Endodermal cell (in vitro differentiated cells): ENCODE results near the gene MYBBP1A. TPM values are rescaled to one million over a fixed set of nuclear protein-coding genes. Genes with fewer than 3 reads are reported as not detected.

Experiments used
- DNase-seq: peaks from one replicate; pipeline ENCODE4 v3.0.0-alpha.2; 2017
- H3K27ac ChIP-seq: 2 replicates; pipeline ENCODE4 v1.5.1; 2013; ENCODE audit warnings: mild to moderate bottlenecking, low read depth, low read length, moderate library complexity
- H3K27me3 ChIP-seq: 2 replicates; pipeline ENCODE4 v1.6.1; 2013; ENCODE audit warnings: mild to moderate bottlenecking, low read length, moderate library complexity; ENCODE audit not compliant: insufficient read depth, control insufficient read depth, poor library complexity, severe bottlenecking
- H3K36me3 ChIP-seq: 2 replicates; pipeline ENCODE4 v1.7.0; 2013; ENCODE audit warnings: mild to moderate bottlenecking, low read length, moderate library complexity; ENCODE audit not compliant: control insufficient read depth, insufficient read depth
- H3K4me1 ChIP-seq: one replicate; pipeline ENCODE4 v1.7.0; 2013; ENCODE audit warnings: low read length; ENCODE audit not compliant: control insufficient read depth, insufficient read depth
- H3K4me3 ChIP-seq: 2 replicates; pipeline ENCODE4 v1.5.1; 2013; ENCODE audit warnings: mild to moderate bottlenecking, low read length, moderate library complexity
- H3K9ac ChIP-seq: 2 replicates; pipeline ENCODE4 v1.6.1; 2013; ENCODE audit warnings: mild to moderate bottlenecking, low read length, moderate library complexity; ENCODE audit not compliant: poor library complexity, severe bottlenecking; ENCODE audit errors: extremely low read depth
- H3K9me3 ChIP-seq: 2 replicates; pipeline ENCODE4 v1.6.1; 2013; ENCODE audit warnings: mild to moderate bottlenecking, low read length, moderate library complexity; ENCODE audit not compliant: control insufficient read depth
- H3K27ac Mint-ChIP-seq: 2 replicates; pipeline ENCODE4 v1.8.0; 2020; ENCODE audit warnings: mixed read lengths
- H3K27me3 Mint-ChIP-seq: 2 replicates; pipeline ENCODE4 v1.8.0; 2021; ENCODE audit warnings: mild to moderate bottlenecking, mixed read lengths; ENCODE audit not compliant: insufficient read depth
- H3K36me3 Mint-ChIP-seq: 2 replicates; pipeline ENCODE4 v1.8.0; 2020; ENCODE audit warnings: low read depth, mixed read lengths
- H3K4me1 Mint-ChIP-seq: 2 replicates; pipeline ENCODE4 v1.8.0; 2020; ENCODE audit warnings: mixed read lengths
- H3K4me3 Mint-ChIP-seq: 2 replicates; pipeline ENCODE4 v1.8.0; 2020; ENCODE audit warnings: mild to moderate bottlenecking, moderate library complexity, mixed read lengths
- H3K9me3 Mint-ChIP-seq: 2 replicates; pipeline ENCODE4 v1.8.0; 2020; ENCODE audit warnings: mild to moderate bottlenecking, mixed read lengths
- CTCF ChIP-seq: fragments of 200-600 bp; sonication (generic); conservative IDR thresholded peaks from 2 replicates; pipeline ENCODE4 v1.5.0; 2021; ENCODE audit warnings: antibody characterized with exemption, mild to moderate bottlenecking
- WGBS, 2 experiments: methylation state at CpG; one replicate each; pipeline versions ENCODE4 v1.1.5 to v1.1.7; 2013; ENCODE audit warnings: missing lambda C conversion rate in 2 of 2, mixed read lengths in 1 of 2; ENCODE audit not compliant: insufficient coverage in 1 of 2, insufficient read length in 1 of 2; 5-methylcytosine and 5-hydroxymethylcytosine counted together
- total RNA-seq, 2 donors: library from RNA; stranded (reverse); fragmentation: NEBNext Ultra II Directional in 1 of 2; extraction: Animal tissue kit (Norgen Biotek cat#: 25700) in 1 of 2; gene quantifications; 2 replicates in 1 of 2; 3 replicates in 1 of 2; pipeline ENCODE4 v1.2.1, GENCODE V29; 2021

The MYBBP1A gene
- total RNA-seq, 2 donors from 2014 or later = 55.6 to 70.9 TPM

- no peak overlapping the region for H3K9ac ChIP-seq
- no peak overlapping the region for H3K27ac Mint-ChIP-seq
- no peak for DNase-seq
- peaks cover 23% of the 10 kb centered on the region for H3K36me3 ChIP-seq
- no peaks in the 10 kb centered on the region for H3K27me3 ChIP-seq
- H3K9me3 ChIP-seq = no peaks in the 10 kb centered on the region
- H3K27ac ChIP-seq = no peak overlapping the region
- H3K4me3 Mint-ChIP-seq = no peak overlapping the region
- WGBS, 2 experiments = 94 to 97% methylated on average over 14 to 29 of the region's 29 CpGs
- H3K4me3 ChIP-seq = no peak overlapping the region
- H3K27me3 Mint-ChIP-seq = no peaks in the 10 kb centered on the region
- H3K4me1 ChIP-seq = no peaks in the 10 kb centered on the region
- peak; percentile 14 for TF ChIP-seq CTCF
- peaks cover 34% of the 10 kb centered on the region for H3K36me3 Mint-ChIP-seq
- no peaks in the 10 kb centered on the region for H3K9me3 Mint-ChIP-seq
- no peaks in the 10 kb centered on the region for H3K4me1 Mint-ChIP-seq
Observed at GRCh38 chr17:4541328-4542002, 13.7 kb downstream of the MYBBP1A start.

GRCh38 chr17:4540687-4541327 lies 14.4 kb downstream of the MYBBP1A start:
- TF ChIP-seq CTCF = no peak
- no peak overlapping the region for H3K4me3 ChIP-seq
- Mint-ChIP-seq H3K27ac (no peak overlapping the region), H3K9me3 (no peaks in the 10 kb centered on the region), H3K27me3 (no peaks in the 10 kb centered on the region), H3K36me3 (peaks cover 32% of the 10 kb centered on the region), H3K4me1 (no peaks in the 10 kb centered on the region), H3K4me3 (no peak overlapping the region)
- no peaks in the 10 kb centered on the region for H3K9me3 ChIP-seq
- H3K9ac ChIP-seq = no peak overlapping the region
- H3K36me3 ChIP-seq = peaks cover 23% of the 10 kb centered on the region
- no peaks in the 10 kb centered on the region for H3K27me3 ChIP-seq
- no peak overlapping the region for H3K27ac ChIP-seq
- DNase-seq = no peak
- 93 to 94% methylated on average over 9 to 15 of the region's 15 CpGs for WGBS, 2 experiments
- H3K4me1 ChIP-seq = no peaks in the 10 kb centered on the region

GRCh38 chr17:4540224-4540651 lies 14.9 kb downstream of the MYBBP1A start:
- Mint-ChIP-seq H3K36me3 (peaks cover 32% of the 10 kb centered on the region), H3K4me3 (no peak overlapping the region), H3K4me1 (peaks cover 5% of the 10 kb centered on the region), H3K27ac (no peak overlapping the region), H3K9me3 (no peaks in the 10 kb centered on the region), H3K27me3 (peaks cover 3% of the 10 kb centered on the region)
- Histone ChIP-seq H3K9me3 (no peaks in the 10 kb centered on the region), H3K27ac (no peak overlapping the region), H3K27me3 (no peaks in the 10 kb centered on the region), H3K4me1 (no peaks in the 10 kb centered on the region), H3K4me3 (no peak overlapping the region), H3K9ac (no peak overlapping the region), H3K36me3 (peaks cover 23% of the 10 kb centered on the region)
- peak; percentile 84 for DNase-seq
- peak; percentile 65 for TF ChIP-seq CTCF
- 89 to 91% methylated on average over 11 to 14 of the region's 14 CpGs for WGBS, 2 experiments
